ENCODE results near the gene MYOM1.
A peak's percentile ranks its signal among the peaks of the same experiment; 100 is the strongest.

The MYOM1 gene

DNA sequence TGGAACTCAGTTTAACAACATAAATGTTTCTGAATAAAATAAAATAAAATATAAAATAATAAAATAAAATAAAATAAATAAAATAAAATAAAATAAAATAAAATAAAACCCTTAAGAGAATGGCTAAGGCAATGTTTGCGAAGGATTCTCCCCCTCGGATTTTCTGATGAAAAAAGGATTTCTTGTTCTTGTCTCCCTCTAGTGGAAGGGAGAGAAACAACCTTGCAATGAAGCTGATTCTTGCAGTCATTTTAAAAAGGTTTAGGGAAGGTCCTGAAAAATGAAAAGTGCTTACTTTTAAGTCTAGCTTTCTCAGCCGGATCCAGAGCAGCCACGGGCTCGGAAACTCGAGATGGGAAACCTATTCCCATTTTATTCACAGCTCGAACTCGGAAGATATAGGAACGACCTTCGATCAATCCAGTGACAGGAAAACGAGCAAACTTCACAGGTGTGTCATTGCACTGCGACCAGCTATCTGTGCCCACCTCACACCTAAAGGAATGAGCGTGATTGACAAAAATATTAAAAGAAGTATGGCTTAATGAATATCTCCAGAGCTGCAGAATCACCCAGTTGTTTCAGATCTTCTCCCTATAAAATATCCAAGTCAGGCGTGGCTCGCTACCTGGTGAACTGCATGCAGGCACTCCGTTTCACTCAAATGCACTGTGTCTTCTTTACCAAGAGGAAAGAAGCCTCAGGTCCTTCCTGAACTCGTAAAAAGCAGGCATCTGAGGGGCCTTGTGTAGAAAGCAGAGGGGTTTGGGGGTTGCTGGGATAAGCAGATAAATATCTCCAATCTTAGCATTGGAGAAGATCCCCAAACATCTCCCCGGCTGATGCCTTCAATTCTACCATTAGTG, 68.1 kb downstream of the MYOM1 start:
- DNase-seq (ENCODE audit: low read depth in 2 of 2) = no peak

DNA sequence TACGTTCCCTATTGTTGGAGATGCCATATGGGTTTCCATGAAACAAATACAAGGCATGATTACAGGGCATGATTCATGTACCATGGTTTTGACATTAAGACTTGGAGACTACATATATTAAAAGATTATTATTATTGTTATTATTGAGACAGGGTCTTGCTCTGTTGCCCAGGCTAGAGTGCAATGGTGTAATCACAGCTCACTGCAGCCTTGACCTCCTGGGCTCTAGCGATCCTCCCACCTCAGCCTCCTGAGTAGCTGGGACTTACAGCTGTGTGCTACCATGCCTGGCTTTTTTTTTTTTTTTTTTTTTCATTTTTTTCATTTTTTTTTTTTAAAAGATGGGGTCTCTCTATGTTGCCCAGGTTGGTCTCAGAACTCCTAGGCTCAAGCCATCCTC, 69.1 kb downstream of the MYOM1 start:
- no peak for DNase-seq (ENCODE audit: low read depth in 2 of 2)

DNA sequence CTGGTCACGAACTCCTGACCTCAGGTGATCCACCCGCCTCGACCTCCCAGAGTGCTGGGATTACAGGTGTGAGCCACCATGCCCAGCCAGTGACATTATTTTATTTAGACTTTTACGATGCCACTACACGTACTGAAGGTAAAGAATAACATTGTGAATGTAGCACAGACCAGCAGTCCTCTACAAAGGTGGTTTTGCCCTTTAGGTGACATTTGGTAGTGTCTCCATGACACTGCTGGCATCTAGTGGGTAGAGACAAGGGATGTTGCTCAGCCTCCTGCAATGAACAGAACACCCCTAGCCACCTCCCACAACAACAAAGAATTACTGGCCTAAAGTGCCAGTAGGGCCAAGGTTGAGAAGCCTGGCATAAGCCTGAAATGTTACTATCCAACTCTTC, 69.5 kb downstream of the MYOM1 start:
- no peak for DNase-seq (ENCODE audit: low read depth in 2 of 2)

DNA sequence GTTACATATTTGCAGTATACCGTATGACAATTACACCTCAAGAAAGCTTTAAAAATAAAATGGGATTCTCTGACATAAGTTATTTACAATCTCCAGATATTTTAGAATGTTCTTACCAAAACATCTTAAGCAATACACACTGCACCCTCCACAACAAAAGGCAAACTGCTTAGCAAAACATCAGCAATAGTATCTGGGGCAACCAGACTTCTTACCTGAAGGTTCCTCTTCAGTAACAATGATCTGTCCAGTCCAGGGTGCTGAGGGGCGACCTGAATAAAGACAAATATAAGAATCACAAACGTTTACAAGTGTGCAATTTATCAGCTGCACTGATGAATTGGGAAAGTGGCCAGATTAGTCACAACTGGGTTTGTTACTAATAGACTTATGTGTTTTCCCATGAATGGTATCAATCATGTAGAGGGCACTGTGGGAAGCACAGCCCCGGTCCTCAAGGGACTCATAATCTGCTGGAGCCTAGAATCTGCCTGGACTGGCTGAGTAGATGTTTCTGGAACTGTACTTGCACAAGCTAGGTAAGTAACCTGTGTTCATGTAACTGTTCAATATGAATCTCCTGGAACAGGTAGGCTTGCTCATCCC, 70.7 kb downstream of the MYOM1 start:
- no peak for DNase-seq (ENCODE audit: low read depth in 2 of 2)

DNA sequence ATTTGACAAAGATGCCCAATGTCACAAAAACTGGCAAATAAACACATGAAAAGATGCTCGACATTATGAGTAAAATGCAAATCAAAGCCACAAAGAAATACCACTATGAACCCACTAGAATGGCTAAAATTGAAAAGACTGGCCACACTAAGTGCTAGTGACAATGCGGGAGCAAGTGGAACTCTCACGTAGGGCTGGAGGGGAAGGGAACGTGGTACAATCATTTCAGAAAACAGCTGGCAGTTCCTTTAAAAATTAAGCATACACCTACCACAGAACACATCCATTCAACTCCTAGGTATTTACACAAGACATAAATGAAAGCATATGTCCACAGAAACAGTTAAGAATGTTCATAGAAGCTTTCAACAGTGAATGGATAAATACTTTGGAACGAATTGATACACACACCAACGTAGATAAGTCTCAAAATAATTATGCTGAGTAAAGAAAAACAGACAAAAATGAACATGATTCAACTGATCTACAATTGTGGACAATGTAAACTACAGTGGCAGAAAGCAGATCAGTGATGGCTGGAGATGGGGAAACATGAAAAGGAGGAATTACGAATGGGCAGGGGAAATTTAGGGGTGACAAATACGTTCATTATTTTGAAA, 71.7 kb downstream of the MYOM1 start:
- DNase-seq (ENCODE audit: low read depth in 2 of 2) = no peak

DNA sequence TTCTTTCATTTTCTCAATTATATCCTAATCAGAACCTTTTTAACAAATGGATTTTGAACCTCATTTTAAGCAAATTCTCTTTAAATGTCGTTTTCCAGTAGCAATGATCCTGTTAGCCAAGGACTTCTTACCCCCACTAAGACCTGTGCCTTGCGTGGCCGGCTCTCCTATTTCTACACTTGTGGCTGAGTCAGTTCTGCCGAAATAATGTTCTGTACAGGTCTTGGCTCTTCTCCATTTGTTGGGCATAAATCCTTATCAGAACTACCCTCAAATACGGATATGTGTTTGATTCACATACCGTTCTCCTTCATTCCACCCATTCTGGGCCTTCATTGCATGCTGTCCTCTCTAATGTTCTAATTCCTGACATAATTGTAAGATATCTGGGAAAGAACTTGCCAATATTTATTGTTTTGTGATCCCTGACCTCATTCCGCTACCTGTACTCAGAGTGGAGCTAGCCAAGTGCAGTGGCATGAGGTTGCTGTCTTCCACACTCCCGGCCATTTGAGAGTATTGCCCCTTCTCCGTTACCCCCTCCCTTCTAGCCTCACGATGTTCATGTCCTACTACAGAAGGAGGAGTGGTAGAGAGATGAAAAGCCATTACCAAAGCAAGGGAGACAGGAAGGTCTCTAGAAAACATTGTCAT, 78.7 kb downstream of the MYOM1 start:
- DNase-seq (ENCODE audit: low read depth in 2 of 2) = no peak

DNA sequence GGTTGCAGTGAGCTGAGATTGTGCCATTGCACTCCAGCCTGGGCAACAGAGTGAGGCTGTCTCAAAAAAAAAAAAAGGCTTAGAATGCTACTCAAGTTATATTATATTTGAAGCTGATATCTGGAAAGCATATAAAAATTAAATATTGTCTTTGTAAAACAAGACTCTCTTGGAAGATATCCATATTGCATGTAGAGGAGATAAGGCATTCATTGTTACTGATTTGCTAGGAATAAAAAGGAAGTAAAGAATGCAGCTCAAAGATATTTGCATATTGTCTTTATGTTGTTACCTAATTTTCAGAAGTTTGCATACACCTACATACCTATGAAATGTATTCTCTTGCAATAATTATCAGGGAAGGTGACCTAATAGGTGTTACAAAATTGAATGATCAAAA, 79.4 kb downstream of the MYOM1 start:
- DNase-seq (ENCODE audit: low read depth in 2 of 2) = no peak

DNA sequence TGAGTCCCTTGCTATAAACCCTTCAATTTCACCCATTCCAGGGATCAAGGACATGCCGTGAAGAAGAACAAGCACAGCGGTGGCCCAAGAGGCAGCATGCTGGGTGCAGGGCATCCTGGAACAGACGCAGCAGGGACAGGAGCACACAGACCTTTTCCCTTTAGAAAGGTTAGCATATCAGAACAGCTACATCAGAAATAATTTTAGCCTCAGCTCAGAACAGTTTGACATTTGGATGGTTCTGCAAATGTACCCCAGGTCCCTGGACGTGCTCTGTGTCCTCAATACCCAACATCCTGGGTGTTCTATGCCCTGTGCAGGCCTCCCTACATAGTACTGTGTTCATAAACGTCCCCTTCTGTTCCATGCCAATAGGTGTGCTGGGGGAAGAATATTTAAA, 80.4 kb downstream of the MYOM1 start:
- no peak for DNase-seq (ENCODE audit: low read depth in 2 of 2)

DNA sequence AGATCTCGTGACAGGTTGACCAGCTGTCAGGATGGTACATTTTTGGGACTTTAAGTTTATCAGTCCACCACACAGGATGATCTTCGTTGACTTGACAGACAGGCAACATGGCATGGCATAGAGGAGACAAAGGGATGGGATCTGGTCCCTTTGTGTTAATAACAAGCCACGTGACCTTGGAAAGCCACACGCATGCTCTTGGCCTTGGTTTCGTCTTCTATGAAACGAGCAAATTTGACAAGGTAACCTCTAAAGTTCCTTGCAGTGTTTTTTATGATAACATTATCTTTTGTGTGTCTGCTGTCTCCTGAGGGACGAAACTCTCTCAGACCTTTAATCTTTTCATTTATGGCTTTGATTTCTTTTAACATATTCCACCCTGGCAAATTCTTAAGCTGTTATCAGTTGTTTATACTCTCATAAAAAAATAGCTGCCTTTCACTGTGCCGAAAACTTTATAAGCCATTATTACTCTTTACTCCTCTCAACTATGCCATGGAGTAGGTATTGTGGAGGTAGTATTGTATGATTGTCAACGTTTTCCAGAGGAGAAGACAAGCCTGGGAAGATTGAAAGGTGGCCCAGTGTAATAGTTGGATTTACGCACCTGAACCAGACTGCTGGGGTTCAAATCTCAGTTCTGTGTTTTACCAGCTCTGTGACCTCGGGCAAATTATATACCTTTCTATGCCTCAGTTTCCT, 81.3 kb downstream of the MYOM1 start:
- DNase-seq (ENCODE audit: low read depth in 2 of 2) = no peak

DNA sequence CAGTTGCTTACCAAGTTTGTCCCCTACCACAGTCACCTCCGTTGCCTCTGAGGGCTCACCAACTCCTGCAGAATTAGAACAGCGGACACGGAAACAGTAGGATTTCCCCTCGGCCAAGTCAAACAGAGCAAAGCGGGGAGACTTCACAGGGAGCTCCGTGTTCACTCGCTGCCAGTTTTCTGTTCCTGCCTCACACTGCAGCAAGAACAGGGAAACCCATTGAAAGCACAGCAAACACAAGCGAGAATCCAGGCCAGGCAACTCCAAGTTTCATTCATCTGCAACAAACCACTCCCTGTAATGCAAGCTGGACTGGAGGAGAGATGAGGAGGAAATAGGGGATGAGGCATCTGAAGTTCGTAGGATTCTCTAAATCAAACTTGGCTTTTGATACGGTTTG, 84.2 kb downstream of the MYOM1 start:
- no peak for DNase-seq (ENCODE audit: low read depth in 2 of 2)

DNA sequence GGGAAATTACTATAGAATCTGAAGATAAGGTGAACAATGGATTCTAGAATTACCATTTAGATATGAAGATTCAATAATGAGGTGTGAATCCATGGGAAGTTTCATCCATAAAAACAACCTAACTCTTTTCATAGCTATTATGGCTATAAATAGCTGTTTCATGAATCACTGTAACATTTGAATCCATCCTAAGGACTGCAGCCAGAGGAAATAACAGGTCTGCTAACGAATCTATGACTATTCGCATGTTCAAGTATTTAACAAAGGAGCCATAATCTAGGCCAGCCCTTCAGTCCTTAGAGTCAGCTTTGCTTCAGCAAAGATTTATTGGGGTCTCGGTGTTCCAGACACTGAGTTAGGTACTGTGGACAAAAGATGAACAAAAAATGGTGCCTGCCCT, 87.1 kb downstream of the MYOM1 start:
- no peak for DNase-seq (ENCODE audit: low read depth in 2 of 2)

DNA sequence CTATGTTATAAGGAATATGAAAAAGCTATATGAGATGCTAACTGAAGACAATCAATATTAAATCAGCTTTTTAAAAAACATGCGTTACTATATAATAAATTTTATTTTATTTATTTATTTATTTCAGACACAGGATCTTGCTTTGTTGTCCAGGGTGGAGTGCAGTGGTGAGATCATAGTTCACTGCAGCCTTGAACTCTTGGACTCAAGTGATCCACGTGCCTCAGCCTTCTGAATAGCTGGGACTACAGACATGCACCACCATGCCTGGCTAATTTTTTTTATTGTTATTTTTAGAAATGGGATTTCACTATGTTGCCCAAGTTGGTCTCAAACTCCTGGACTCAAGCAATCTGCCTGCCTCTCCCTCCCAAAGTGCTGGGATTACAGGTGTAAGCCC, 89.4 kb downstream of the MYOM1 start:
- DNase-seq (ENCODE audit: low read depth in 2 of 2) = no peak

DNA sequence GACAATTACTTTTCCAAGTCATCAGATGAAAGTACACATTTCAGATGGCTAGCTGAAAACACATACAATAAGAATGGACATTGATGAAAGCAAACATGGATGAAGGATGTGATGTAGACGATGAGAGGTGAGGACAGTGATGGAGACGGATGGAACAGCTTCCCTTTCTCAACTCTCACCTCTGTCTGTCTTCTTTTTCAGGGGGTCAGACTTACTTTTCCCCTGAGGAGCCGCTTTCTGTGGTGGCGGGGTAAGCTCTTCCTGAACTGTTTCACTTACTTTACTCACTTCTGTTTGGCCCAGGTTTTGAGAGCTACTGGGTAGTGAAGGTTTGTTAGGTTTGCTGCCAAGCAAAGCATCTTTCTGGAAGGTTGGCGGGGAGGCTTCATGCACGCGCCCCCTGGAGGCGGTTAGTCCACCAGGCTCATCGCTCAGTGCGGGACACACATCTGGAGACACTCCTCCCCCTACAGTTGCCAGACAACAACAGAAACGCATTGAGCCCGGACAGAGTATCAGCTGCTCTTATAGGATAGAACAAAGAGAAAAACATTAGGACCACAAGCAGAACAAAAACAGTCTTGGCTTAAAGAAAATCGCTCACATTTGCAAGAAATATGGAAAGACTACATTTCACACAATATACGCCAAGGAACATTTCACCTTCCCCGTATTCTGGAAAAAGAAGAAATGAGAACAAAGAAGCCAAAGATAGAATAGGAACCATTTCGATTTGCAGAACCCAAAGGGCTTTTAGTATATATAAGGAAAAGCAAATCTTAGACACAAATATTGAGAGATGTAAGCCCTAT, 90.5 kb downstream of the MYOM1 start:
- DNase-seq (ENCODE audit: low read depth in 2 of 2) = peak; percentile 48 to 55

DNA sequence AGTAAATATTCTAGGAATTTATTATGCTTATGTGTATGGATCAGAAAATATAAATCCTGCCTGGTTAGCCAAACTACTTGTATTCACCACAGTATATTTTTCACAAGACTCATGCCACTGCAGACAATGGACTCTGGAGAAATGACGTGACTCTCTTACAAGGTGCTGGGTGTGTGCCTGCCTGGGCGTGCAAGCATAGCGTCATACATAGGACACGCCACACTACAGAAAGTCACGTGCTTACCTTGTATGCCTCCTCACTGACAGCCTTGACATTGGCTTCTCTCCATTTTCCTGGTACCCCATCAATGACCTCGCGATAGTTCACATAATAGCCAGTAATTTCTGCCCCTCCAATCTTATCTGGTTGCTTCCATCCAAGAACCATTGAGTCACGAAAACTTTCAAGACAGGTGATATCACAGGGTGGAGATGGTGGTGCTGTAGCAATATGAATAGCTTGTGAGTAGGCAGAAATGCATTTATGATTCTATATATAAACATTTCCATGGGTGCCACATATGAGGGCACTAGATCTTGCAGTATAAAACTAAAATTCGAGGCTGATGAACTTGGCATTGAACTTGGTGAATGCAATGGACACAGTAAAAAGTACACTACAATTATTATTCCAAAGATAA, 93.2 kb downstream of the MYOM1 start:
- no peak for DNase-seq (ENCODE audit: low read depth in 2 of 2)

DNA sequence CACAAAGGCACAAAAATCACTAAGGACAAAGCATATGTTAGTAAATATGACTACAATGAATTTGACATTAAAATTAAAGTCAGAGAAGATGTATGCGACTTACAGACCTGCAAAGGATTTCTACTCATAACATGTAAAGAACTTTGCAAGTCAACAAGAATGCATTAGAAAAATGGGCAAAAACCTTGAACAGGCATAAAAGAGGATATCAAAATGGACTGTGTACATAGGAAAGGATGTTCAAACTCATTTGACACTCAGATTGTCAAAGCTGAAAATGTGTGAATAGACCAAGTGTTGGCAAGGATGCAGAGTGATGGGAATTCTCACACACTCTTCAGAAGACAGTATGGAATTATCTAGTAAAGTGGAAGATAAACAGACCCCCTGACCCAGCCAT, 94.9 kb downstream of the MYOM1 start:
- DNase-seq (ENCODE audit: low read depth in 2 of 2) = no peak

DNA sequence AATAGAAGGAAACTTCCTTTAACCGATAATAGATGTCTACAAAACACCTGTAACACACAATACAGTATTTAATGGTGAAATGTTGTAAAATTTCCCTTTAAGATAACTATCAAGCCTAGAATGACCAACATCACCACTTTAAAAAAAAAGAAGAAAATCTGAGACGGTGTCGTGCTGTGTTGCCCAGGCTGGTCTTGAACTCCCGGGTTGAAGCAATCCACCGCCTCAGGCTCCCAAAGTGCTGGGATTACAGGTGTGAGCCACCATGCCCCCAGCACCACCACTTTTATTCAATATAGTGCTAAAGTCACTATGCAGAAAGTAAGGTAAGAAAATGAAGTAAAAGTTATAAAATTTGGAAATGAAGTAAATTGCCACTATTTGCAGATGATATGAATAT, 96.9 kb downstream of the MYOM1 start:
- no peak for DNase-seq (ENCODE audit: low read depth in 2 of 2)

DNA sequence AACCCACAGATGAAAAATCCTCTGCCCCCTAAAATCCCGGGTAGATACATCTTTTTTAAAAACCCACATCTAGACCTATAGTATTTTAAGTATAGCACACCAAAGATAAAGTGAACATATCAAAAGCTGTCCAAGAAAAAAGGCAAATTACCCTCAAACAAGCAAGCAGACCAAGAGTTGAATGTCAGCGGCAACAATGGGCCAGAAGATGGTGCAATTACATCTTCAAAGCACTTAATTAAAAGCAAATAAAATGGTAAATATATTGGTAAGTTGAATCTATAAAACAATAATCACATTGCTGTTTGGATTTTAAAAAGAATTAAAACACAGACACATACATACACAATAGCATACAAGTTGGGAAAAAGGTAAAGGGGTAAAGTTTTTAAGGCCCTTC, 98.5 kb downstream of the MYOM1 start:
- DNase-seq (ENCODE audit: low read depth in 2 of 2) = no peak

DNA sequence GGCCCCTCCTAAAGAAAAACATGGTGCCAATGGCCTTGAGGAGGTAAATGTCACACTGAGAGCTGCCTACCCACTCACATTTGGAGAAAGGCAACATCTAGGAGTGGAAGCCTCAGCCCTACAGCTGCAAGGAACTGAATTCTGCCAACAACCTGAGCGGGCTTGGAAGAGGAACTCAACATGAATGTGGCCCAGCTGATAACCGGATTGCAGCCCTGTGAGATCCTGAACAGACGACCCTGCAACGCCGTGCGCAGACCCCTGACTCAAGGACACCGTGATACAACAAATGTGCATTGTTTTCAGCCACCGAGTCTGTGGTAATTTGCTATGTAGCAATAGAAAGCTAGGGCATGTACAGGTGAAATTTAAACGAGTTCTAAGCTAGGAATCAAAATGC, 99.4 kb downstream of the MYOM1 start:
- DNase-seq (ENCODE audit: low read depth in 2 of 2) = no peak

DNA sequence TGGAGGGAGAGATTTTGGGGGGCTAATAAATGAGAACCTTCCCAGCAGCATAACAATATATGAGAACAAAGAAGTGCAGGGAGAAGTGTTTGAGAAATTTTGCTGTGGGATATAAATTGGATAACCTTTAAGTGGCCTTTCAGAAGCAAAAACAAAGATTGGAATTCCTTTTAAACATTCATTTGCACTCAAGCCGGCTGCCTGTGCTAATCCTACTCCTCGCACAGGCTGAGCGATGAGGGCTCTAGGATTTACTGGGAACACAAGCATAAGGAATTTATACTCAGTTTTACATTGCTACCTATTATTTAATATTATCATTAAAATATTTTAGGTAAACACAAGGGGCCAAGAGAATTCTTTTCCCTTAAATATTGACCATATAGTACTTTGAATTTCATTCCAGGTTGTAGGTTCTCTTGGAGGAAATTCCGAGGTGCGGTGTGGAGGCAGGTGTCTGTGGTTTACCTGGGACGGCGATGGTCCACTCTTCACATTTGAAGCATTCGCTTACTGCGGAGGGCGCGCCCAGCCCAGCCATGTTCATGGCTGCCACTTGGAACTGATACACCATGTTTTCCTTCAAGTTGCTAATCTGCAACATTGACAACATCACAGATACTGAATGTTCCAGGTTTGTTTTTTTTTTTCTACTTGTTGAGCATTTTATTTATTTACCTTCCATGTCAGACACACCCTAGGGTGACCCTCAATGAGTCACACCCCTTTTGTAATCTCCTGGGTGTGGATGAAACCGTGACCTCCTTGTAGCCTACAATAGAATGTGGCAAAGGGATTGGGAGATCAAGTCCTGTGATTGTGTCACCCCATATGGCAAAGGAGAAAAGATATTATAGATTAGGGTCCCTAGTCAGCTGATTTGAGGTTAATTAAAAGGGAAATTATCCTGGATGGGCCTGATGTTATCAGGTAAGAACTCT, 100.1 kb downstream of the MYOM1 start:
- no peak for DNase-seq (ENCODE audit: low read depth in 2 of 2)

All from fibroblast of skin of left biceps (primary cell).